H1 (cell line): ENCODE data around the gene USP53. TPM values are rescaled to one million over a fixed set of nuclear protein-coding genes. Genes with fewer than 3 reads are reported as not detected.

ENCODE experiments used
- GABPA ChIP-seq: IDR thresholded peaks from 2 replicates; pipeline ENCODE4 v1.6.1; 2011; ENCODE audit warnings: mild to moderate bottlenecking, low read length, moderate library complexity, borderline replicate concordance; ENCODE audit not compliant: insufficient read depth
- polyA plus RNA-seq, 7 experiments: library from polyadenylated mRNA; depleted of rRNA in 3 of 7; stranded (reverse) in 5 of 7; unstranded in 2 of 7; fragments of >200 nt in 5 of 7; fragments of 200-250 nt in 2 of 7; gene quantifications; 1 replicate in 5 of 7; 2 replicates in 1 of 7; 4 replicates in 1 of 7; pipeline versions ENCODE4 v1.2.1 to v1.2.3, GENCODE V29; 2011 to 2013; ENCODE audit warnings: missing spikeins in 2 of 7, mixed read lengths in 2 of 7
- total RNA-seq: library from RNA; stranded (reverse); fragmentation: NEBNext Ultra II Directional; extraction: Animal tissue kit (Norgen Biotek cat#: 25700); gene quantifications from 2 replicates; pipeline ENCODE4 v1.2.1, GENCODE V29; 2021

The USP53 gene
- total and polyA plus RNA-seq, 2 of the 8 experiments (the other 6 are each of a cell fraction or from before 2014, with no cell fraction given): 2.9 to 14.9 TPM

- no peak for TF ChIP-seq GABPA
Measured at GRCh38 chr4:119244832-119245231, 32.3 kb downstream of the USP53 start (continued).
